H9 (cell line): ENCODE measurements around the gene ARPC5. TPM values are rescaled to one million over a fixed set of nuclear protein-coding genes. Genes with fewer than 3 reads are reported as not detected.

Experiments
- DNase-seq: peaks from one replicate; pipeline ENCODE4 v3.0.0-alpha.2; 2017
- H2AFZ ChIP-seq: one replicate; pipeline ENCODE4 v1.6.1; 2013; ENCODE audit warnings: mild to moderate bottlenecking, low read length, control low read depth, moderate library complexity
- H2AK5ac ChIP-seq: 2 replicates; pipeline ENCODE4 v1.6.1; 2013; ENCODE audit warnings: low read length, control low read depth, mixed read lengths; ENCODE audit not compliant: insufficient read length
- H2BK120ac ChIP-seq: one replicate; pipeline ENCODE4 v1.6.1; 2013; ENCODE audit warnings: low read depth, mild to moderate bottlenecking, low read length, control low read depth, inconsistent platforms; ENCODE audit not compliant: poor library complexity, severe bottlenecking
- H2BK12ac ChIP-seq: 2 replicates; pipeline ENCODE4 v1.6.1; 2013; ENCODE audit warnings: low read length, control low read depth, mixed read lengths, low read depth; ENCODE audit not compliant: insufficient read length
- H2BK15ac ChIP-seq: 2 replicates; pipeline ENCODE4 v1.6.1; 2013; ENCODE audit warnings: low read depth, low read length, control low read depth
- H2BK20ac ChIP-seq: one replicate; pipeline ENCODE4 v1.6.1; 2013; ENCODE audit warnings: low read depth, mild to moderate bottlenecking, low read length, control low read depth, inconsistent platforms; ENCODE audit not compliant: poor library complexity, severe bottlenecking
- H2BK5ac ChIP-seq: 2 replicates; pipeline ENCODE4 v1.6.1; 2013; ENCODE audit warnings: low read length, control low read depth, mixed read lengths; ENCODE audit not compliant: insufficient read length
- H3K14ac ChIP-seq: 2 replicates; pipeline ENCODE4 v1.6.1; 2013; ENCODE audit warnings: low read length, control low read depth; ENCODE audit not compliant: insufficient read depth
- H3K18ac ChIP-seq: 2 replicates; pipeline ENCODE4 v1.6.1; 2013; ENCODE audit warnings: low read depth, mild to moderate bottlenecking, mixed read lengths, low read length, control low read depth; ENCODE audit not compliant: insufficient read length
- H3K23ac ChIP-seq: 2 replicates; pipeline ENCODE4 v1.6.1; 2013; ENCODE audit warnings: low read length, control low read depth, mixed read lengths, low read depth; ENCODE audit not compliant: insufficient read length
- H3K23me2 ChIP-seq: 2 replicates; pipeline ENCODE4 v1.6.1; 2013; ENCODE audit warnings: low read depth, mild to moderate bottlenecking, mixed read lengths, low read length, control low read depth; ENCODE audit not compliant: insufficient read length, poor library complexity, severe bottlenecking
- H3K27ac ChIP-seq: 2 replicates; pipeline ENCODE4 v1.5.1; 2013; ENCODE audit warnings: low read length, control low read depth, mixed read lengths, low read depth; ENCODE audit not compliant: insufficient read length
- H3K27me3 ChIP-seq: 2 replicates; pipeline ENCODE4 v1.6.1; 2013; ENCODE audit warnings: low read length, control low read depth, inconsistent platforms; ENCODE audit not compliant: insufficient read depth
- H3K4ac ChIP-seq: 2 replicates; pipeline ENCODE4 v1.6.1; 2013; ENCODE audit warnings: low read depth, mild to moderate bottlenecking, control low read depth, inconsistent platforms, low read length, moderate library complexity
- H3K4me1 ChIP-seq: 2 replicates; pipeline ENCODE4 v1.6.1; 2013; ENCODE audit warnings: low read length, control low read depth, inconsistent platforms; ENCODE audit not compliant: insufficient read depth
- H3K4me2 ChIP-seq: 2 replicates; pipeline ENCODE4 v1.6.1; 2013; ENCODE audit warnings: low read length, control low read depth, mixed read lengths; ENCODE audit not compliant: insufficient read length, insufficient read depth
- H3K56ac ChIP-seq: 2 replicates; pipeline ENCODE4 v1.6.1; 2013; ENCODE audit warnings: low read depth, mild to moderate bottlenecking, mixed read lengths, low read length, control low read depth; ENCODE audit not compliant: insufficient read length
- H3K79me1 ChIP-seq: 2 replicates; pipeline ENCODE4 v1.6.1; 2013; ENCODE audit warnings: low read depth, mild to moderate bottlenecking, moderate library complexity, low read length, control low read depth, inconsistent platforms; ENCODE audit not compliant: insufficient read depth, poor library complexity, severe bottlenecking
- H3K79me2 ChIP-seq: 2 replicates; pipeline ENCODE4 v1.6.1; 2013; ENCODE audit warnings: low read length, control low read depth, inconsistent platforms; ENCODE audit not compliant: insufficient read depth
- H3K9ac ChIP-seq: 2 replicates; pipeline ENCODE4 v1.6.1; 2013; ENCODE audit warnings: low read length, control low read depth, mixed read lengths; ENCODE audit not compliant: insufficient read length; ENCODE audit errors: extremely low read depth
- H3K9me3 ChIP-seq: one replicate; pipeline ENCODE4 v1.6.1; 2013; ENCODE audit warnings: low read depth, low read length, inconsistent platforms; ENCODE audit not compliant: control insufficient read depth
- H3T11ph ChIP-seq: one replicate; pipeline ENCODE4 v1.6.1; 2013; ENCODE audit warnings: mild to moderate bottlenecking, low read length, control low read depth, inconsistent platforms
- H4K20me1 ChIP-seq: one replicate; pipeline ENCODE4 v1.6.1; 2013; ENCODE audit not compliant: control insufficient read depth, insufficient read length, insufficient read depth
- H4K5ac ChIP-seq: 2 replicates; pipeline ENCODE4 v1.6.1; 2013; ENCODE audit warnings: low read depth, mild to moderate bottlenecking, mixed read lengths, low read length, control low read depth; ENCODE audit not compliant: insufficient read length
- H4K8ac ChIP-seq: replicated peaks from 2 replicates; pipeline ENCODE4 v1.6.1; 2013; ENCODE audit warnings: low read length, control low read depth, mixed read lengths, low read depth; ENCODE audit not compliant: insufficient read length
- H4K91ac ChIP-seq: 2 replicates; pipeline ENCODE4 v1.6.1; 2013; ENCODE audit warnings: low read depth, mild to moderate bottlenecking, moderate library complexity, mixed read lengths, low read length, control low read depth; ENCODE audit not compliant: insufficient read length
- H3K27ac Mint-ChIP-seq, 3 experiments: 2 replicates in 2 of 3; 3 replicates in 1 of 3; pipeline ENCODE4 v1.8.0; 2020 to 2021; ENCODE audit warnings: mixed read lengths in 3 of 3, mild to moderate bottlenecking in 1 of 3, moderate library complexity in 1 of 3
- H3K27me3 Mint-ChIP-seq: 2 replicates; pipeline ENCODE4 v1.8.0; 2021; ENCODE audit warnings: low read depth, mild to moderate bottlenecking, moderate library complexity, mixed read lengths
- H3K36me3 Mint-ChIP-seq, 3 experiments: 2 replicates in 2 of 3; 3 replicates in 1 of 3; pipeline ENCODE4 v1.8.0; 2020 to 2021; ENCODE audit warnings: low read depth in 3 of 3, mixed read lengths in 3 of 3; ENCODE audit not compliant: insufficient read depth in 1 of 3
- H3K4me1 Mint-ChIP-seq, 2 experiments: 2 replicates each; pipeline ENCODE4 v1.8.0; 2020; ENCODE audit warnings: mixed read lengths in 2 of 2
- H3K4me3 Mint-ChIP-seq, 2 experiments: 2 replicates in 1 of 2; 3 replicates in 1 of 2; pipeline ENCODE4 v1.8.0; 2020 to 2021; ENCODE audit warnings: mild to moderate bottlenecking in 2 of 2, mixed read lengths in 2 of 2, moderate library complexity in 1 of 2
- H3K9me3 Mint-ChIP-seq, 2 experiments: 2 replicates in 1 of 2; 3 replicates in 1 of 2; pipeline ENCODE4 v1.8.0; 2020; ENCODE audit warnings: mild to moderate bottlenecking in 2 of 2, mixed read lengths in 2 of 2, moderate library complexity in 1 of 2
- WGBS: extraction: QIAGEN DNeasy Blood & Tissue Kit; methylation state at CpG from one replicate; pipeline ENCODE4 v1.1.7; 2013; ENCODE audit warnings: missing lambda C conversion rate, low lambda C conversion rate, mixed read lengths; ENCODE audit not compliant: insufficient read length; ENCODE audit errors: extremely low coverage; 5-methylcytosine and 5-hydroxymethylcytosine counted together
- total RNA-seq: library from RNA; stranded (reverse); gene quantifications from 2 replicates; pipeline ENCODE4 v1.2.1, GENCODE V29; 2021
- TF ChIP-seq, protein P1 (sequence below): fragments of 200-600 bp; sonication (generic); conservative IDR thresholded peaks from 3 replicates; pipeline ENCODE4 v1.8.0; 2021; ENCODE audit warnings: antibody characterized with exemption, mild to moderate bottlenecking

ARPC5 gene
- total RNA-seq, 1 experiment from 2014 or later = 67.7 TPM

- no peak overlapping the region for H3K4me3 Mint-ChIP-seq
- H3K9me3 Mint-ChIP-seq = no peaks in the 10 kb centered on the region
- no peaks in the 10 kb centered on the region for H3K79me1 ChIP-seq
- H3K27ac ChIP-seq = no peak overlapping the region
- H3K4me1 ChIP-seq = no peaks in the 10 kb centered on the region
- no peak overlapping the region for H4K8ac ChIP-seq
- TF ChIP-seq, protein P1, sequence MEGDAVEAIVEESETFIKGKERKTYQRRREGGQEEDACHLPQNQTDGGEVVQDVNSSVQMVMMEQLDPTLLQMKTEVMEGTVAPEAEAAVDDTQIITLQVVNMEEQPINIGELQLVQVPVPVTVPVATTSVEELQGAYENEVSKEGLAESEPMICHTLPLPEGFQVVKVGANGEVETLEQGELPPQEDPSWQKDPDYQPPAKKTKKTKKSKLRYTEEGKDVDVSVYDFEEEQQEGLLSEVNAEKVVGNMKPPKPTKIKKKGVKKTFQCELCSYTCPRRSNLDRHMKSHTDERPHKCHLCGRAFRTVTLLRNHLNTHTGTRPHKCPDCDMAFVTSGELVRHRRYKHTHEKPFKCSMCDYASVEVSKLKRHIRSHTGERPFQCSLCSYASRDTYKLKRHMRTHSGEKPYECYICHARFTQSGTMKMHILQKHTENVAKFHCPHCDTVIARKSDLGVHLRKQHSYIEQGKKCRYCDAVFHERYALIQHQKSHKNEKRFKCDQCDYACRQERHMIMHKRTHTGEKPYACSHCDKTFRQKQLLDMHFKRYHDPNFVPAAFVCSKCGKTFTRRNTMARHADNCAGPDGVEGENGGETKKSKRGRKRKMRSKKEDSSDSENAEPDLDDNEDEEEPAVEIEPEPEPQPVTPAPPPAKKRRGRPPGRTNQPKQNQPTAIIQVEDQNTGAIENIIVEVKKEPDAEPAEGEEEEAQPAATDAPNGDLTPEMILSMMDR = no peak
- no peak overlapping the region for H3T11ph ChIP-seq
- H3K56ac ChIP-seq = no peak overlapping the region
- H3K9me3 ChIP-seq = no peaks in the 10 kb centered on the region
- H3K79me2 ChIP-seq = no peaks in the 10 kb centered on the region
- no peaks in the 10 kb centered on the region for H3K36me3 Mint-ChIP-seq
- H3K23ac ChIP-seq = no peak overlapping the region
- H3K9ac ChIP-seq = no peak overlapping the region
- no peak overlapping the region for H2BK120ac ChIP-seq
- no peak overlapping the region for H2BK20ac ChIP-seq
- no peak overlapping the region for H3K18ac ChIP-seq
- H3K4me2 ChIP-seq = no peak overlapping the region
- H4K5ac ChIP-seq = no peak overlapping the region
- H2AFZ ChIP-seq = no peak overlapping the region
- DNase-seq = no peak
- H2BK5ac ChIP-seq = no peak overlapping the region
- H3K4ac ChIP-seq = no peak overlapping the region
- H3K27me3 Mint-ChIP-seq = no peaks in the 10 kb centered on the region; the same call in none of the 2 replicates
- no peak overlapping the region for H2BK15ac ChIP-seq
- H3K23me2 ChIP-seq = no peaks in the 10 kb centered on the region
- 0 out of 4 replicates have a peak, but pooled peaks cover 0 to 2% of the 10 kb centered on the region in 2 experiments for H3K4me1 Mint-ChIP-seq
- no peak overlapping the region for H3K14ac ChIP-seq
- H3K27ac Mint-ChIP-seq = no peak overlapping the region
- no peak overlapping the region for H2AK5ac ChIP-seq
- no peaks in the 10 kb centered on the region; the same call in 1 of the 2 replicates for H3K27me3 ChIP-seq
- H4K20me1 ChIP-seq = no peaks in the 10 kb centered on the region
- WGBS = no CpG with 5 or more reads among the region's 8 CpGs
- H2BK12ac ChIP-seq = no peak overlapping the region
- no peak overlapping the region for H4K91ac ChIP-seq
These were observed 30.8 kb downstream of the ARPC5 start for GRCh38 chr1:183604815-183605214.
